Measurements from ENCODE around the gene WFDC8. TPM values are rescaled to one million over a fixed set of nuclear protein-coding genes. Genes with fewer than 3 reads are reported as not detected.
"Not testable (repeated sequence)": the region's sequence is repeated elsewhere in the genome, so short reads cannot be mapped to it uniquely, and the experiment has no call there.

Gene WFDC8
- polyA plus RNA-seq, 1 experiment, result not detected

- POLR2A ChIA-PET, result no interaction called here
- CTCF ChIA-PET, result interaction anchor here (1.1 to 1.4 kb wide), 2 partner anchors 14 to 192 kb away, joined by 3 to 4 read pairs; no protein-coding TSS in a partner anchor
- no peak for TF ChIP-seq CTCF (IDR thresholded peaks at IDR 0.05; ENCODE audit: insufficient read depth, low read depth, low read length)
Measured at GRCh38 chr20:45578231-45578630, 853 bp downstream of the WFDC8 start.

GRCh38 chr20:45576995-45577394 is 2.1 kb downstream of the WFDC8 start:
- no peak overlapping the region for H3K4me3 ChIP-seq (ENCODE audit: low read depth, low read length)
- H3K36me3 ChIP-seq (ENCODE audit: control insufficient read depth, insufficient read depth, low read length), result no peaks in the 10 kb centered on the region
- DNase-seq (ENCODE audit: low read depth), result no peak
- ChIA-PET CTCF (interaction anchor here (0.7 to 1.4 kb wide), 2 partner anchors 15 to 17 kb away, joined by 4 read pairs; no protein-coding TSS in a partner anchor), POLR2A (interaction anchor here (0.6 kb wide), 1 partner anchor 87 kb away, joined by 3 read pairs; no protein-coding TSS in a partner anchor)
- H3K27me3 ChIP-seq (ENCODE audit: control insufficient read depth, insufficient read depth, low read length), result no peaks in the 10 kb centered on the region
- TF ChIP-seq CTCF (IDR thresholded peaks at IDR 0.05; ENCODE audit: insufficient read depth, low read depth, low read length), result no peak

More at GRCh38 chr20:45578231-45578630, 853 bp downstream of the WFDC8 start:
- Histone ChIP-seq H3K36me3 (ENCODE audit: control insufficient read depth, insufficient read depth, low read length) (no peaks in the 10 kb centered on the region), H3K4me3 (ENCODE audit: low read depth, low read length) (no peak overlapping the region), H3K27me3 (ENCODE audit: control insufficient read depth, insufficient read depth, low read length) (peaks cover 2% of the 10 kb centered on the region)
- no peak for DNase-seq (ENCODE audit: low read depth)

- DNase-seq (ENCODE audit: low read depth), result no peak
- ChIA-PET POLR2A (no interaction called here), CTCF (no interaction called here)
- no peaks in the 10 kb centered on the region for H3K36me3 ChIP-seq (ENCODE audit: control insufficient read depth, insufficient read depth, low read length)
- no peak overlapping the region for H3K4me3 ChIP-seq (ENCODE audit: low read depth, low read length)
- H3K27me3 ChIP-seq (ENCODE audit: control insufficient read depth, insufficient read depth, low read length), result no peaks in the 10 kb centered on the region
- no peak for TF ChIP-seq CTCF (IDR thresholded peaks at IDR 0.05; ENCODE audit: insufficient read depth, low read depth, low read length)
Measured at GRCh38 chr20:45575931-45576330, 3.2 kb downstream of the WFDC8 start.

- H3K4me3 ChIP-seq (ENCODE audit: low read depth, low read length); POLR2A ChIA-PET; H3K27me3 ChIP-seq (ENCODE audit: control insufficient read depth, insufficient read depth, low read length); H3K36me3 ChIP-seq (ENCODE audit: control insufficient read depth, insufficient read depth, low read length); CTCF ChIA-PET; DNase-seq (ENCODE audit: low read depth): not testable (repeated sequence)
Measured at GRCh38 chr20:45569650-45570049, 9.4 kb downstream of the WFDC8 start.

- no peak for TF ChIP-seq CTCF (IDR thresholded peaks at IDR 0.05; ENCODE audit: insufficient read depth, low read depth, low read length)
- no peak for DNase-seq (ENCODE audit: low read depth)
- H3K36me3 ChIP-seq (ENCODE audit: control insufficient read depth, insufficient read depth, low read length), result no peaks in the 10 kb centered on the region
- ChIA-PET POLR2A (no interaction called here), CTCF (no interaction called here)
- no peak overlapping the region for H3K4me3 ChIP-seq (ENCODE audit: low read depth, low read length)
- no peaks in the 10 kb centered on the region; the same call in 1 of the 2 replicates for H3K27me3 ChIP-seq (ENCODE audit: control insufficient read depth, insufficient read depth, low read length)
Measured at GRCh38 chr20:45564760-45565276, 14.3 kb downstream of the WFDC8 start.

- ChIA-PET CTCF (interaction anchor here (1.7 kb wide), 1 partner anchor 216 kb away, joined by 8 read pairs; no protein-coding TSS in a partner anchor), POLR2A (no interaction called here)
- Histone ChIP-seq H3K36me3 (ENCODE audit: control insufficient read depth, insufficient read depth, low read length) (no peaks in the 10 kb centered on the region), H3K27me3 (ENCODE audit: control insufficient read depth, insufficient read depth, low read length) (no peaks in the 10 kb centered on the region), H3K4me3 (ENCODE audit: low read depth, low read length) (no peak overlapping the region)
- no peak for DNase-seq (ENCODE audit: low read depth)
- no peak for TF ChIP-seq CTCF (IDR thresholded peaks at IDR 0.05; ENCODE audit: insufficient read depth, low read depth, low read length)
Measured at GRCh38 chr20:45555198-45555597, 23.9 kb downstream of the WFDC8 start.
